HepG2 (cell line): ENCODE results near the gene SREBF1. TPM values are rescaled to one million over a fixed set of nuclear protein-coding genes. Genes with fewer than 3 reads are reported as not detected.

ENCODE experiments used
- E2F5 ChIP-seq: sonication (generic); formaldehyde crosslinking; conservative IDR thresholded peaks from 2 replicates; pipeline ENCODE4 v1.4.0; 2020; ENCODE audit warnings: missing genetic modification reagents
- ETV6 ChIP-seq: sonication (generic); formaldehyde crosslinking; conservative IDR thresholded peaks from 2 replicates; pipeline ENCODE4 v1.4.0; 2020; ENCODE audit warnings: missing genetic modification reagents
- FOXK2 ChIP-seq: fragments of 450-650 bp; IDR thresholded peaks from 2 replicates; pipeline ENCODE4 v1.6.1; 2016
- HDAC6 ChIP-seq: fragments of 200-600 bp; sonication (generic); IDR thresholded peaks from 2 replicates; pipeline ENCODE4 v1.7.0; 2017; ENCODE audit warnings: mild to moderate bottlenecking, antibody characterized with exemption, low read length, low read depth
- TCF12 ChIP-seq, 2 experiments: fragments of 450-650 bp in 1 of 2; sonication (generic) in 1 of 2; formaldehyde crosslinking in 1 of 2; IDR thresholded peaks; 2 replicates each; pipeline versions ENCODE4 v1.6.1 to v1.8.0; 2017 to 2022; ENCODE audit warnings: antibody characterized with exemption in 1 of 2, mild to moderate bottlenecking in 1 of 2, missing genetic modification reagents in 1 of 2, moderate library complexity in 1 of 2
- ZMAT3 ChIP-seq: sonication (generic); formaldehyde crosslinking; conservative IDR thresholded peaks from 2 replicates; pipeline ENCODE4 v1.7.0; 2021; ENCODE audit warnings: missing genetic modification reagents
- ZNF33B ChIP-seq: sonication (generic); formaldehyde crosslinking; IDR thresholded peaks from 2 replicates; pipeline ENCODE4 v1.5.1; 2020; ENCODE audit warnings: mild to moderate bottlenecking, missing genetic modification reagents
- ZNF564 ChIP-seq: sonication (generic); formaldehyde crosslinking; IDR thresholded peaks from 2 replicates; pipeline ENCODE4 v1.8.1; 2023; ENCODE audit warnings: mild to moderate bottlenecking, missing genetic modification reagents
- ZNF574 ChIP-seq: sonication (generic); formaldehyde crosslinking; IDR thresholded peaks from 2 replicates; pipeline ENCODE4 v1.4.0; 2020; ENCODE audit warnings: missing genetic modification reagents
- ZNF678 ChIP-seq: sonication (generic); formaldehyde crosslinking; IDR thresholded peaks from 2 replicates; pipeline ENCODE4 v1.4.0; 2020; ENCODE audit warnings: mild to moderate bottlenecking, missing genetic modification reagents
- polyA plus RNA-seq, 8 experiments: library from polyadenylated mRNA; depleted of rRNA in 3 of 8; stranded (reverse) in 7 of 8; unstranded in 1 of 8; fragments of >200 nt; fragmentation: Illumina TruSeq in 4 of 8; extraction: Trizol in 4 of 8; gene quantifications; 2 replicates each; pipeline versions ENCODE4 v1.2.1 to v1.2.3, GENCODE V29; 2011 to 2016; ENCODE audit warnings: low read depth in 4 of 8, missing spikeins in 1 of 8, mixed read lengths in 1 of 8; ENCODE audit not compliant: insufficient read depth in 1 of 8
- total RNA-seq, 5 experiments: library from RNA; depleted of rRNA; stranded (reverse); fragments of >200 nt; fragmentation: Illumina TruSeq; extraction: Trizol; gene quantifications; 2 replicates each; pipeline ENCODE4 v1.2.3, GENCODE V29; 2016; ENCODE audit warnings: low read depth in 1 of 5

Gene SREBF1
- total and polyA plus RNA-seq, 2 of the 13 experiments (the other 11 are each of a cell fraction or from before 2014, with no cell fraction given) = 34.3 to 38.0 TPM

- no peak for TF ChIP-seq HDAC6
- no peak for TF ChIP-seq ZNF574 (CRISPR knock-in tag)
- no peak for TF ChIP-seq FOXK2
- TF ChIP-seq ETV6 (CRISPR knock-in tag) = no peak
- TF ChIP-seq E2F5 = no peak
- TF ChIP-seq ZNF33B (CRISPR knock-in tag) = no peak
- no peak for TF ChIP-seq ZNF678 (CRISPR knock-in tag)
- no peak for TF ChIP-seq TCF12 (IDR thresholded peaks at IDR 0.05)
- no peak for TF ChIP-seq TCF12 (CRISPR knock-in tag; IDR thresholded peaks at IDR 0.05)
- no peak for TF ChIP-seq ZNF564 (CRISPR knock-in tag)
- TF ChIP-seq ZMAT3 (CRISPR knock-in tag) = no peak
These were observed 43.9 kb upstream of the SREBF1 start (continued) for GRCh38 chr17:17880577-17881196.
